RWPE2 (cell line): ENCODE data around the gene SLCO3A1.

Experiments used
- ATAC-seq: fragments of 200-7000 bp; cut with Tn5 transposase; 3 replicates; pipeline ENCODE4 v1.9.1; 2021; ENCODE audit warnings: low read depth
- DNase-seq: peaks from one replicate; pipeline ENCODE4 v3.0.0-alpha.2; 2020; ENCODE audit warnings: low spot score
- H3K27ac ChIP-seq: fragments of 450-650 bp; 2 replicates; pipeline ENCODE4 v1.5.1; 2017; ENCODE audit warnings: mild to moderate bottlenecking; ENCODE audit not compliant: poor library complexity, severe bottlenecking
- H3K27me3 ChIP-seq: fragments of 250-450 bp; sonication (Bioruptor Pico); 2 replicates; pipeline ENCODE4 v1.5.1; 2021; ENCODE audit warnings: mild to moderate bottlenecking, moderate library complexity; ENCODE audit not compliant: insufficient read depth, poor library complexity, severe bottlenecking
- H3K36me3 ChIP-seq: fragments of 250-450 bp; sonication (Bioruptor Pico); 2 replicates; pipeline ENCODE4 v1.5.1; 2020; ENCODE audit warnings: low read depth, mild to moderate bottlenecking, moderate library complexity
- H3K4me1 ChIP-seq: fragments of 250-450 bp; sonication (Bioruptor Pico); 2 replicates; pipeline ENCODE4 v1.5.1; 2021; ENCODE audit warnings: mild to moderate bottlenecking, moderate library complexity; ENCODE audit not compliant: insufficient read depth, poor library complexity, severe bottlenecking
- H3K4me3 ChIP-seq: fragments of 250-450 bp; sonication (Bioruptor Pico); 2 replicates; pipeline ENCODE4 v1.5.1; 2021; ENCODE audit warnings: mild to moderate bottlenecking, moderate library complexity; ENCODE audit not compliant: severe bottlenecking
- H3K9me3 ChIP-seq: fragments of 250-450 bp; sonication (Bioruptor Pico); 2 replicates; pipeline ENCODE4 v1.5.1; 2021; ENCODE audit warnings: mild to moderate bottlenecking, moderate library complexity; ENCODE audit not compliant: severe bottlenecking
- CTCF ChIP-seq: fragments of 450-650 bp; IDR thresholded peaks from one replicate; pipeline ENCODE4 v1.5.1; 2017; ENCODE audit warnings: mild to moderate bottlenecking, moderate library complexity; ENCODE audit not compliant: poor library complexity, severe bottlenecking

Gene SLCO3A1

GRCh38 chr15:91967935-91968606 is 114.6 kb downstream of the SLCO3A1 start:
- TF ChIP-seq CTCF, result no peak
- H3K4me1 ChIP-seq, result peaks cover 44% of the 10 kb centered on the region
- no peaks in the 10 kb centered on the region for H3K9me3 ChIP-seq
- DNase-seq, result no peak
- H3K36me3 ChIP-seq, result no peaks in the 10 kb centered on the region
- no peak overlapping the region for H3K27ac ChIP-seq
- H3K4me3 ChIP-seq, result no peak overlapping the region
- ATAC-seq, result no peak
- no peaks in the 10 kb centered on the region for H3K27me3 ChIP-seq

GRCh38 chr15:91968610-91969009 is 115.1 kb downstream of the SLCO3A1 start:
- peak; percentile 15 for TF ChIP-seq CTCF
- Histone ChIP-seq H3K4me1 (peaks cover 49% of the 10 kb centered on the region), H3K27me3 (no peaks in the 10 kb centered on the region), H3K36me3 (no peaks in the 10 kb centered on the region), H3K27ac (no peak overlapping the region), H3K4me3 (no peak overlapping the region), H3K9me3 (no peaks in the 10 kb centered on the region)
- DNase-seq (no peak), ATAC-seq (no peak)

GRCh38 chr15:91970142-91970541 is 116.6 kb downstream of the SLCO3A1 start:
- no peak overlapping the region for H3K27ac ChIP-seq
- no peak for ATAC-seq
- H3K4me1 ChIP-seq, result peaks cover 49% of the 10 kb centered on the region
- no peak overlapping the region for H3K4me3 ChIP-seq
- no peaks in the 10 kb centered on the region for H3K27me3 ChIP-seq
- no peaks in the 10 kb centered on the region for H3K36me3 ChIP-seq
- no peak for TF ChIP-seq CTCF
- no peak for DNase-seq
- no peaks in the 10 kb centered on the region for H3K9me3 ChIP-seq

GRCh38 chr15:91973481-91973880 is 120.0 kb downstream of the SLCO3A1 start:
- H3K27me3 ChIP-seq, result no peaks in the 10 kb centered on the region
- peak; percentile 81 for TF ChIP-seq CTCF
- peak overlapping the region; percentile 15 for H3K27ac ChIP-seq
- no peaks in the 10 kb centered on the region for H3K9me3 ChIP-seq
- ATAC-seq (peak; percentile 62), DNase-seq (no peak)
- H3K4me1 ChIP-seq, result peaks cover 23% of the 10 kb centered on the region
- H3K36me3 ChIP-seq, result no peaks in the 10 kb centered on the region
- no peak overlapping the region for H3K4me3 ChIP-seq

GRCh38 chr15:91974321-91974720 is 120.8 kb downstream of the SLCO3A1 start:
- H3K4me1 ChIP-seq, result peaks cover 22% of the 10 kb centered on the region
- ATAC-seq, result peak; percentile 95
- no peak for TF ChIP-seq CTCF
- DNase-seq, result no peak
- no peaks in the 10 kb centered on the region for H3K9me3 ChIP-seq
- no peak overlapping the region for H3K4me3 ChIP-seq
- no peaks in the 10 kb centered on the region for H3K36me3 ChIP-seq
- H3K27me3 ChIP-seq, result no peaks in the 10 kb centered on the region
- H3K27ac ChIP-seq, result peak overlapping the region; percentile 15
